GM12864 (cell line): ENCODE results near the gene TFF3.

ENCODE experiments used
- DNase-seq: peaks from one replicate; pipeline ENCODE4 v3.0.0-alpha.2; 2011; ENCODE audit warnings: low read depth
- H3K4me3 ChIP-seq: 2 replicates; pipeline ENCODE4 v1.5.1; 2011; ENCODE audit warnings: mild to moderate bottlenecking, low read depth, low read length, control low read depth
- TF ChIP-seq, protein P1 (sequence below): IDR thresholded peaks from 2 replicates; pipeline ENCODE4 v1.5.1; 2011; ENCODE audit warnings: low read depth, mild to moderate bottlenecking, moderate library complexity, low read length, control low read depth, inconsistent platforms; ENCODE audit errors: missing control alignments

The TFF3 gene

DNA sequence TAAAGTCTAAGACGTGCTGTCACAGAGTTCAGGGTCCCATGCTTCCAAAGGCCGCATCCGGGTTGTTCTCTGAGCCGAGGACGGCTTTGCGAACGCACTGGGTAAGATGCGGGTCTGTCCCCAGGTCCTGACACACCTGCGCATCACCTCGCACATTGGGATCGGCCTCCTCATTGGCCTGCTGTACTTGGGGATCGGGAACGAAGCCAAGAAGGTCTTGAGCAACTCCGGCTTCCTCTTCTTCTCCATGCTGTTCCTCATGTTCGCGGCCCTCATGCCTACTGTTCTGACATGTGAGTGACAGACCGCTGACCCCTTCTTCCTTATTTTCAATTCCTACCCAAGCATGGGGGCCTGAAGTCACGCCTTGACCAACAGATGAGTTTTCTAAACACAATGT lies 25.3 kb downstream of the TFF3 start:
- no peak for DNase-seq
- TF ChIP-seq, protein P1, sequence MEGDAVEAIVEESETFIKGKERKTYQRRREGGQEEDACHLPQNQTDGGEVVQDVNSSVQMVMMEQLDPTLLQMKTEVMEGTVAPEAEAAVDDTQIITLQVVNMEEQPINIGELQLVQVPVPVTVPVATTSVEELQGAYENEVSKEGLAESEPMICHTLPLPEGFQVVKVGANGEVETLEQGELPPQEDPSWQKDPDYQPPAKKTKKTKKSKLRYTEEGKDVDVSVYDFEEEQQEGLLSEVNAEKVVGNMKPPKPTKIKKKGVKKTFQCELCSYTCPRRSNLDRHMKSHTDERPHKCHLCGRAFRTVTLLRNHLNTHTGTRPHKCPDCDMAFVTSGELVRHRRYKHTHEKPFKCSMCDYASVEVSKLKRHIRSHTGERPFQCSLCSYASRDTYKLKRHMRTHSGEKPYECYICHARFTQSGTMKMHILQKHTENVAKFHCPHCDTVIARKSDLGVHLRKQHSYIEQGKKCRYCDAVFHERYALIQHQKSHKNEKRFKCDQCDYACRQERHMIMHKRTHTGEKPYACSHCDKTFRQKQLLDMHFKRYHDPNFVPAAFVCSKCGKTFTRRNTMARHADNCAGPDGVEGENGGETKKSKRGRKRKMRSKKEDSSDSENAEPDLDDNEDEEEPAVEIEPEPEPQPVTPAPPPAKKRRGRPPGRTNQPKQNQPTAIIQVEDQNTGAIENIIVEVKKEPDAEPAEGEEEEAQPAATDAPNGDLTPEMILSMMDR: no peak
- H3K4me3 ChIP-seq: no peak overlapping the region

DNA sequence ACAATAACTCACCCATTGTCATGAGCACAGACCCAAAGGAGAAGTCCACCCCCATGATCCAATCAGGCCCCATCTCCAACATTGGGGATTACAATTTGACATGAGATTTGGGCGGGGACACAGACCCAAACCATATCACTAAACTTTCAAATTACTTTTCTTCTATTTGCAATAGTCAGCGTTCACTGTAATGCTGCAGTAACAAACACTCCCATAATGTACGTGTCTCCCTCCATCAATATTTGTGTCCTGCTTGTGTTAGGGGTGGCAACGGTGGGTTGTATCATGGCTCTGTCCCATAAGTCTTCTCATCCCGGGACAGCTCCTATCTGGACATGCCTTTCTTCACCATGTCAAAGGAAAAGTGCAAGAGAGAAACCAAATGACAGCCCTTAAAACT lies 26.2 kb downstream of the TFF3 start:
- H3K4me3 ChIP-seq: no peak overlapping the region
- DNase-seq: no peak
- TF ChIP-seq, protein P1: no peak

DNA sequence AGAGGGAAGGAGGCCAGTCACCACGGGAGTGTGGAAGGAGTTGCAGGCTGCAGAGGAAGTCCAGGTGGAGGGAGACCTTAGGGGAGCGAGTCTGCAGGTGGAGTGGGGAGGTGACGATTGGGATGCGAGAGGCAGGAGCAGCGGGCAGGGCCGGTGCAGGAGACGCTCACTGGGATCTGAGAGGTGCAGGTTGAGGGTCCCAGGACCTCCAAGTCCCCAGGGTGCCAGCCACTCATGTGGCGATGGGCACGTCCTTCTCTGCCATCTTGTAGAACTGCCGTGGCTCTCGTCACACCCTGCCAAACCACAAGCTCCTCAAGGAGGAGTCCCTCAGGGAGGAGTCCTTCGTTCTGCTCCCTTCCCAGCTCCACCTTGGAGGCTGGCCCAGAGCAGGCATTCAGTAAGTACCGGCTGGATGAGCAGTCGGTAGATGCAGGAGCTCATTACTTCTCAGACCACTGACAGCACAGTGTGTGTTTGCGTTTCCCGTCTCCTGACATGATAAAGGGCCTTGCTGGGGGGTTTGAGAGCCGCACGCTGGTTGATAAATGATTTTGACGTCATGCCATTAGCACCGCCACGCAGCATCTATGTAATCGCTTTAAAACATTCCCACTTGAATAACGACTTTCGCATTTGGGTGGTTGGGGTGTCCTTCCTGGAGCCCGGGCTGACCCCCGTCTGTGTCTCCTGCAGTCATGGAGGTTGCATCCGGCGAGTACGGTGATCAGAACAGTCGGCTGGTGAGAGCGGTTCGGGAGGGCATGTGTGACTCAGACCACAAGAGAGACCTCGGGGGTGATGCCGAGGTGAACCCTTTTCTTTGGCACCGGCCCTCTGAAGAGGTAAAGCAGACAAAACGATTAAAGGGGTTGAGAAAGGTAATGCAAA lies 27.8 kb downstream of the TFF3 start:
- TF ChIP-seq, protein P1: no peak
- no peak overlapping the region for H3K4me3 ChIP-seq
- DNase-seq: no peak

DNA sequence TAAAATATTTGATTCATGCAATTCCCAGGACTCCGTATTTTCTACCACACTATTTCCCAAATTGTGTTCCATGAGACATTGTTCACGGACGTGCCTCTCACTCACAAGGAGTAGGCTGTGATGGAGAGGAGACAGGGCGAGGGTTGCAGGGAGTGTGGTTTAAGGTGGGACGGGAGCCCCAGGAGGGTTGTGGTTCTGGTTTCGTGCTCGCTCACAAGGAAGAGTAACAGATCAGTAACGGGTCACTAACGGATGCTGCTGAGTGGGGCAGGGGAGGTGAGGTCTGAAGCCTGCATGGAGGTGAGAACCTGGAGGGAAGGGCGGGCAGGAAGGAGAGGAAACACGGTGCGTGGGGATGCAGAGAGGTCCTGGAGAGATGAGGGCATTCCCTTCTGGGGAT lies 28.8 kb downstream of the TFF3 start:
- no peak for DNase-seq
- peak overlapping the region; percentile 5; the same call in 1 of the 2 replicates for H3K4me3 ChIP-seq
- TF ChIP-seq, protein P1: no peak

DNA sequence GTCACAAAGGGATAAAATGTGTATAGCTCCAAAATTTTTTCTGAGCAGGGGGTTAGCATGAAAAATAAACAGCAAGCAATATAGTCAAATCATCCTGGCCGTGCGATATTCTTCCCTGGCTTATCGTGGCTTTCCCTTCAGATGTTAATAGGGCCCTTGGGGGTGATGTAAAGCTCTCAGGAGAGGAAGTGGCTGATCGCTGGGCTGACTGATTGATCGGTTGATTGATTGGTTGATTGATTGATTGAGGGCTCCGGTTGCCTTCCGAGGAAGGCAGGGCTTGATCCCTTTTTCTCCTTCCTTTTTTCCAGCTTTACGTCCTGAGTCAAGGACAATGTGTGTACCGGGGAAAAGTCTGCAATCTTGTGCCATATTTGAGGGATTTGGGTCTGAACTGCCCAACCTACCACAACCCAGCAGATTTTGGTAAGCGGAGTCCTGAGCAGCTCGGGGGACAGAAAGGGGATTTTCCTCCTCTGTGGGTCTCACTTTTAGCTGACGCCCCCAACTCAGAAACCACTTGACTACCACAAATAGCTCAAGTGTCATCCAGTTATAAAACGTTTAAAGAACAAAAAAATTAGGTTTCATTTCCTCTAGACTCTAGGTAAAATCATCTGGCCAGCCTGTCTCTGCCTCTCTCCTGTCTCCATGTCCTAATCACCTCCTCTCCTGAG lies 29.5 kb downstream of the TFF3 start:
- no peak for DNase-seq
- no peak overlapping the region for H3K4me3 ChIP-seq
- TF ChIP-seq, protein P1: no peak

DNA sequence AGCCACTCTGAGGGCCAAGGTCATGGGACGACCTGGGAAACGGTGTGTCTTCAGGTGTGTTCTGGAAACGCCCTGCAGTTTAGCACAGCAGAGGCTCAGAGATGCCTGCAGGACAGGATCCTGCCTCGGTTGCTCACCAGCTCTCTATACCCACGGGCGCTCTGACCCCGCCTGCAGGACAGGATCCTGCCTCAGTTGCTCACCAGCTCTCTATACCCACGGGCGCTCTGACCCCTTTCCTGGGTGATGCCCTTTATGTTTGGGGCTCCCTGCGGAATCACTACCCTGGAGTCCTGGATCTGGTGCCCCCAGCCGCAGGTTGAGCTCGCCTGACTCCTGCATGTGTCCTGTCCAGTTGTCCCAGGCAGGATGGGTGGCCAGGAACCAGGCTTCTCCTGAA lies 32.5 kb downstream of the TFF3 start:
- H3K4me3 ChIP-seq: no peak overlapping the region
- no peak for DNase-seq
- TF ChIP-seq, protein P1: no peak
